GM06990 (cell line): ENCODE results near the gene RSAD1.

Source experiments
- DNase-seq: peaks from one replicate; pipeline ENCODE4 v3.0.0-alpha.2; 2011; ENCODE audit not compliant: insufficient read length; ENCODE audit errors: extremely low read depth
- H3K27me3 ChIP-seq: replicated peaks from 2 replicates; pipeline ENCODE4 v1.6.0; 2011; ENCODE audit warnings: low read length; ENCODE audit not compliant: control insufficient read depth, insufficient read depth
- H3K36me3 ChIP-seq: 2 replicates; pipeline ENCODE4 v1.5.1; 2011; ENCODE audit warnings: low read length; ENCODE audit not compliant: control insufficient read depth, insufficient read depth
- H3K4me3 ChIP-seq: replicated peaks from 2 replicates; pipeline ENCODE4 v1.5.1; 2011; ENCODE audit warnings: low read depth, mild to moderate bottlenecking, control low read depth, low read length
- CTCF ChIP-seq: IDR thresholded peaks from 2 replicates; pipeline ENCODE4 v1.5.1; 2011; ENCODE audit warnings: low read length, control low read depth, mild to moderate bottlenecking, inconsistent platforms; ENCODE audit not compliant: insufficient read depth, poor library complexity, severe bottlenecking

The RSAD1 gene

GRCh38 chr17:50476545-50477315 lies 1.9 kb upstream of the RSAD1 start:
- H3K4me3 ChIP-seq = no peak overlapping the region
- TF ChIP-seq CTCF = no peak

GRCh38 chr17:50477976-50478375 lies 684 bp upstream of the RSAD1 start:
- Histone ChIP-seq H3K4me3 (peak overlapping the region; percentile 53), H3K27me3 (no peaks in the 10 kb centered on the region), H3K36me3 (no peaks in the 10 kb centered on the region)
- no peak for TF ChIP-seq CTCF
- DNase-seq = no peak

More at GRCh38 chr17:50476545-50477315, 1.9 kb upstream of the RSAD1 start:
- no peak for DNase-seq
- H3K36me3 ChIP-seq = no peaks in the 10 kb centered on the region
- H3K27me3 ChIP-seq = no peaks in the 10 kb centered on the region

GRCh38 chr17:50479522-50480141 lies 972 bp downstream of the RSAD1 start:
- DNase-seq = peak; percentile 70
- TF ChIP-seq CTCF = peak; percentile 71

GRCh38 chr17:50480142-50480764 lies 1.6 kb downstream of the RSAD1 start:
- H3K36me3 ChIP-seq = peaks cover 2% of the 10 kb centered on the region
- H3K27me3 ChIP-seq = no peaks in the 10 kb centered on the region
- no peak for DNase-seq
- H3K4me3 ChIP-seq = no peak overlapping the region
- TF ChIP-seq CTCF = no peak

More at GRCh38 chr17:50479522-50480141, 972 bp downstream of the RSAD1 start:
- H3K4me3 ChIP-seq = peak overlapping the region; percentile 85
- no peaks in the 10 kb centered on the region for H3K27me3 ChIP-seq
- H3K36me3 ChIP-seq = peaks cover 2% of the 10 kb centered on the region

- Histone ChIP-seq H3K36me3 (peaks cover 6% of the 10 kb centered on the region), H3K4me3 (no peak overlapping the region), H3K27me3 (no peaks in the 10 kb centered on the region)
- no peak for DNase-seq
- TF ChIP-seq CTCF = no peak
These were observed 2.3 kb downstream of the RSAD1 start for GRCh38 chr17:50480854-50481490.
